Mesenchymal stem cell (in vitro differentiated cells and primary cell): ENCODE results near the gene PTHLH.
A peak's percentile ranks its signal among the peaks of the same experiment; 100 is the strongest.

Experiments
- DNase-seq: peaks from one replicate; pipeline ENCODE4 v3.0.0-alpha.2; 2013
- H2AFZ ChIP-seq: one replicate; pipeline ENCODE4 v1.6.1; 2013; ENCODE audit warnings: low read depth, mild to moderate bottlenecking, control low read depth, inconsistent platforms, low read length, moderate library complexity
- H2AK5ac ChIP-seq: 2 replicates; pipeline ENCODE4 v1.6.1; 2013; ENCODE audit warnings: low read length, moderate library complexity, mild to moderate bottlenecking, inconsistent platforms; ENCODE audit not compliant: severe bottlenecking
- H2BK120ac ChIP-seq: one replicate; pipeline ENCODE4 v1.6.1; 2013; ENCODE audit warnings: low read depth, mild to moderate bottlenecking, inconsistent platforms, low read length, moderate library complexity
- H2BK12ac ChIP-seq, 2 experiments: one replicate each; pipeline ENCODE4 v1.6.1; 2013; ENCODE audit warnings: inconsistent platforms in 2 of 2, low read length in 2 of 2, mild to moderate bottlenecking in 2 of 2, moderate library complexity in 2 of 2, control low read depth in 1 of 2
- H2BK15ac ChIP-seq: one replicate; pipeline ENCODE4 v1.6.1; 2013; ENCODE audit warnings: mild to moderate bottlenecking, low read depth, inconsistent platforms; ENCODE audit not compliant: poor library complexity, severe bottlenecking
- H2BK5ac ChIP-seq: 2 replicates; pipeline ENCODE4 v1.6.1; 2013; ENCODE audit warnings: low read depth, mild to moderate bottlenecking, low read length, control low read depth, inconsistent platforms; ENCODE audit not compliant: poor library complexity, severe bottlenecking
- H3K14ac ChIP-seq, 2 experiments: one replicate each; pipeline ENCODE4 v1.6.1; 2013; ENCODE audit warnings: inconsistent platforms in 2 of 2, low read length in 2 of 2, control low read depth in 1 of 2, mild to moderate bottlenecking in 1 of 2, moderate library complexity in 1 of 2
- H3K18ac ChIP-seq, 2 experiments: one replicate each; pipeline ENCODE4 v1.6.1; 2013; ENCODE audit warnings: inconsistent platforms in 2 of 2, low read length in 2 of 2, control low read depth in 1 of 2, low read depth in 1 of 2, mild to moderate bottlenecking in 1 of 2
- H3K23ac ChIP-seq, 2 experiments: one replicate each; pipeline ENCODE4 v1.6.1; 2013; ENCODE audit warnings: inconsistent platforms in 2 of 2, low read length in 2 of 2, mild to moderate bottlenecking in 2 of 2, moderate library complexity in 2 of 2, control low read depth in 1 of 2
- H3K27ac ChIP-seq: 2 replicates; pipeline ENCODE4 v1.5.1; 2013; ENCODE audit warnings: mild to moderate bottlenecking, moderate library complexity, low read length, control low read depth, inconsistent platforms; ENCODE audit not compliant: poor library complexity, severe bottlenecking
- H3K27me3 ChIP-seq, 2 experiments: 2 replicates each; pipeline versions ENCODE4 v1.6.1 to v1.7.0; 2013; ENCODE audit warnings: low read length in 2 of 2, mild to moderate bottlenecking in 2 of 2, moderate library complexity in 2 of 2, control low read depth in 1 of 2, inconsistent platforms in 1 of 2; ENCODE audit not compliant: control insufficient read depth in 1 of 2, insufficient read depth in 1 of 2
- H3K36me3 ChIP-seq, 2 experiments: 2 replicates each; pipeline versions ENCODE4 v1.6.1 to v1.7.0; 2013; ENCODE audit warnings: low read length in 2 of 2, control low read depth in 1 of 2, inconsistent platforms in 1 of 2, low read depth in 1 of 2, mild to moderate bottlenecking in 1 of 2; ENCODE audit not compliant: insufficient read depth in 2 of 2, control insufficient read depth in 1 of 2
- H3K4ac ChIP-seq, 2 experiments: one replicate each; pipeline ENCODE4 v1.6.1; 2013; ENCODE audit warnings: inconsistent platforms in 2 of 2, low read length in 2 of 2, mild to moderate bottlenecking in 2 of 2, moderate library complexity in 2 of 2, control low read depth in 1 of 2, low read depth in 1 of 2
- H3K4me1 ChIP-seq: 2 replicates; pipeline ENCODE4 v1.6.1; 2013; ENCODE audit warnings: low read depth, low read length, control low read depth; ENCODE audit not compliant: control insufficient read depth, insufficient read depth
- H3K4me2 ChIP-seq: 2 replicates; pipeline ENCODE4 v1.6.1; 2013; ENCODE audit warnings: low read length, mild to moderate bottlenecking, inconsistent platforms; ENCODE audit not compliant: poor library complexity, severe bottlenecking
- H3K4me3 ChIP-seq, 2 experiments: 2 replicates each; pipeline versions ENCODE4 v1.5.1 to v1.7.0; 2013; ENCODE audit warnings: low read length in 2 of 2, mild to moderate bottlenecking in 2 of 2, control low read depth in 1 of 2, low read depth in 1 of 2; ENCODE audit not compliant: insufficient read depth in 1 of 2
- H3K79me1 ChIP-seq: replicated peaks from 2 replicates; pipeline ENCODE4 v1.6.1; 2013; ENCODE audit warnings: mild to moderate bottlenecking, control low read depth, low read length, inconsistent platforms; ENCODE audit not compliant: poor library complexity, severe bottlenecking
- H3K9ac ChIP-seq: 2 replicates; pipeline ENCODE4 v1.7.0; 2013; ENCODE audit warnings: mild to moderate bottlenecking, low read length, moderate library complexity
- H3K9me3 ChIP-seq: 2 replicates; pipeline ENCODE4 v1.7.0; 2013; ENCODE audit warnings: mild to moderate bottlenecking, low read length; ENCODE audit not compliant: control insufficient read depth
- H4K8ac ChIP-seq: one replicate; pipeline ENCODE4 v1.6.1; 2013; ENCODE audit warnings: inconsistent platforms, mild to moderate bottlenecking, low read length, moderate library complexity
- H4K91ac ChIP-seq: one replicate; pipeline ENCODE4 v1.6.1; 2013; ENCODE audit warnings: mild to moderate bottlenecking, low read length, inconsistent platforms
- WGBS: methylation state at CpG from one replicate; pipeline ENCODE4 v1.1.7; 2013; ENCODE audit warnings: mixed read lengths; 5-methylcytosine and 5-hydroxymethylcytosine counted together

The PTHLH gene

DNA sequence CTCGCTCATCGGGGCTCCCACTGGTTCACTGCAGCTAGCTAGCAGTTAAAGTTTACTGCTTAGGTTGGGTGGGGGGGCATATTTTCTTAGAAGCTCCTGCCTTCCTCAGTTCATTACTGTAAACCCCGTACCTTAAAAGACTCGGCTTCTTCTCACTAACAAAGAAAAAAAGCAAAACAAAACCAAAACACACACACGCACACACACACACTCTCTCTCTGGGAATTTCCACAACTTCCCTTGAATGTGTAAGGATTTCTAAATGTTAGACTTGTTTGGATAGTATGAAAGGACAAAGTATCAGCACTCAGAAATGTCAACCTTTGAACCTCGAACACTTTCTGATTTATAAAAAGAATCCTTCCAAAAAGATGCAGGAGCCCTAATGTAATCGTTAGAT lies 927 bp downstream of the PTHLH start:
- Histone ChIP-seq H3K23ac (no peak overlapping the region), H3K4ac (no peak overlapping the region), H3K4me3 (peak overlapping the region in 1 of 2 experiments; percentile 76), H3K36me3 (peaks cover 0 to 4% of the 10 kb centered on the region in 2 experiments), H2BK120ac (no peak overlapping the region), H3K9me3 (no peaks in the 10 kb centered on the region), H2BK5ac (no peak overlapping the region), H2AK5ac (no peak overlapping the region), H3K14ac (no peak overlapping the region), H3K4me2 (peak overlapping the region; percentile 100), H4K8ac (no peak overlapping the region), H4K91ac (no peak overlapping the region), H3K79me1 (no peaks in the 10 kb centered on the region), H2AFZ (no peak overlapping the region), H3K27ac (no peak overlapping the region), H2BK12ac (no peak overlapping the region), H3K9ac (peak overlapping the region; percentile 93), H3K4me1 (peaks cover 32% of the 10 kb centered on the region), H3K27me3 (peaks cover 6 to 47% of the 10 kb centered on the region in 2 experiments), H2BK15ac (no peak overlapping the region), H3K18ac (no peak overlapping the region)
- DNase-seq: peak; percentile 66
- 60% methylated on average over 1 of the region's 7 CpGs for WGBS

DNA sequence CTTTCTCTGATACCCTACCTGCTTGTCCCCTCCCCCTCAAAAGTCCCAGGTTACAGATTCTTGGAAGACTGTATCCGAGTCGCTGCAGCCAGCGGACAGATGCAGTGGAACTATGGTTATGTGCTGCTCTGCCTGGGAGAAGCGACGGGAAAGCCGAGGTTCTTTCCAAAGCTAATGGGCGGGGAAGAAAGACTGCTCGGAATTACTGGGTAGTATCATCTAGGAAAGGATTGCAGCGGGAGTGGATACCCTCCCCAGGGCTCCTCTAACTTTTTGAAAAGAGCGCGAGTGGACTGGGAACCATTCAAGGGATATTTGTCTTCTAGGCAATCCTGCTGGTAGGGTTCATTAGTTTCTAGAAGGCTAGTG lies 1.4 kb downstream of the PTHLH start:
- no peaks in the 10 kb centered on the region for H3K9me3 ChIP-seq
- peaks cover 32% of the 10 kb centered on the region for H3K4me1 ChIP-seq
- H3K27ac ChIP-seq: no peak overlapping the region
- no peak overlapping the region for H4K91ac ChIP-seq
- H3K4ac ChIP-seq: no peak overlapping the region
- H3K23ac ChIP-seq: no peak overlapping the region
- no peak overlapping the region for H2BK5ac ChIP-seq
- no peak overlapping the region for H2BK12ac ChIP-seq
- DNase-seq: peak; percentile 32
- peak overlapping the region; percentile 100 for H3K4me2 ChIP-seq
- peaks cover 0 to 4% of the 10 kb centered on the region in 2 experiments for H3K36me3 ChIP-seq
- peak overlapping the region; percentile 93 for H3K9ac ChIP-seq
- WGBS: 11% methylated on average over 11 of the region's 11 CpGs
- peak overlapping the region in 1 of 2 experiments; percentile 76 for H3K4me3 ChIP-seq
- H3K79me1 ChIP-seq: no peaks in the 10 kb centered on the region
- no peak overlapping the region for H2BK15ac ChIP-seq
- H3K14ac ChIP-seq: no peak overlapping the region
- peaks cover 6 to 44% of the 10 kb centered on the region in 2 experiments for H3K27me3 ChIP-seq
- H4K8ac ChIP-seq: no peak overlapping the region
- no peak overlapping the region for H2AFZ ChIP-seq
- no peak overlapping the region for H2BK120ac ChIP-seq
- no peak overlapping the region for H2AK5ac ChIP-seq
- H3K18ac ChIP-seq: no peak overlapping the region

DNA sequence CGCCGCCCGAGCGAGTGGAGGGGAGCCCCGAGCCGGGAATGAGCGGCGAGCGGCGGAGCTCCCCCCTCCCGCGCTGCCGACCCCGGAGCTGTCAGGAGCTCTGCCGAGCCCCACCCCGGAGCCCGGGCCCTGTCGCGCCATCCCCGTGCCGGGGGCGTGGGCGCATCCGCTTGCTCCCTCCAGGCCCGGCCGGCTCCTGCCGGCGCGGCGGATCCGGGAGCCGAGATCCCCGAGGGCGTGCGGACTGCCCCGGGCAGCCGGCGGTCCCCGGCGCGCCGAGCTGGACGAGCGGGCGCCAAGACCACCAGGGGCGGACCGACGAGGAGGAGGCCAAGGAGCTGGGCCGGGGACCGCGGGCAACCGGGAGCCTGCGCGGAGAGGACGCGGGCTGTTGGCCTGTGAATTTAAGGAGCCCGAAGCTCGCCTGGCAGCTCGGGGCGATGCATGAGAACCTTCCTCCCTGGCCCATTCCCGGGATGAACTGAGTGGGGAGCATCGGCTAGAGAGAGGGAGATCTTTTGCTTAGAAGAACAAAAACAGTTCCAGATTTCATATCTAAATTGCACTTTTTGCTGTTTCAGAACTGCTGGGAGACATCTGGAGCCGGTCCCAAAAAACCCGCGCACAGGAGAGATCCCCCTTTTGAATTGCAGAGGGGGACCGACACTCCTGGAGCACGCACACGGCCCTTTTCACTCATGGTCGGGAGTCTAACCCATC lies 2.0 kb downstream of the PTHLH start:
- peak overlapping the region in 1 of 2 experiments; percentile 70 for H3K23ac ChIP-seq
- H4K8ac ChIP-seq: no peak overlapping the region
- no peak overlapping the region for H2AK5ac ChIP-seq
- no peak overlapping the region for H3K14ac ChIP-seq
- no peak overlapping the region for H2AFZ ChIP-seq
- H3K4me1 ChIP-seq: peaks cover 29% of the 10 kb centered on the region
- H4K91ac ChIP-seq: no peak overlapping the region
- peak overlapping the region; percentile 93 for H3K9ac ChIP-seq
- no peak overlapping the region for H3K27ac ChIP-seq
- H3K4ac ChIP-seq: no peak overlapping the region
- no peaks in the 10 kb centered on the region for H3K9me3 ChIP-seq
- H2BK15ac ChIP-seq: peak overlapping the region; percentile 65
- no peak overlapping the region for H2BK12ac ChIP-seq
- peaks cover 6 to 38% of the 10 kb centered on the region in 2 experiments for H3K27me3 ChIP-seq
- no peak overlapping the region for H3K18ac ChIP-seq
- no peak overlapping the region for H2BK120ac ChIP-seq
- peaks cover 0 to 4% of the 10 kb centered on the region in 2 experiments for H3K36me3 ChIP-seq
- WGBS: under 1% methylated on average over 42 of the region's 69 CpGs
- H2BK5ac ChIP-seq: no peak overlapping the region
- peak; percentile 28 for DNase-seq
- H3K4me3 ChIP-seq: peak overlapping the region; percentile 63 to 76
- no peaks in the 10 kb centered on the region for H3K79me1 ChIP-seq
- H3K4me2 ChIP-seq: peak overlapping the region; percentile 100

DNA sequence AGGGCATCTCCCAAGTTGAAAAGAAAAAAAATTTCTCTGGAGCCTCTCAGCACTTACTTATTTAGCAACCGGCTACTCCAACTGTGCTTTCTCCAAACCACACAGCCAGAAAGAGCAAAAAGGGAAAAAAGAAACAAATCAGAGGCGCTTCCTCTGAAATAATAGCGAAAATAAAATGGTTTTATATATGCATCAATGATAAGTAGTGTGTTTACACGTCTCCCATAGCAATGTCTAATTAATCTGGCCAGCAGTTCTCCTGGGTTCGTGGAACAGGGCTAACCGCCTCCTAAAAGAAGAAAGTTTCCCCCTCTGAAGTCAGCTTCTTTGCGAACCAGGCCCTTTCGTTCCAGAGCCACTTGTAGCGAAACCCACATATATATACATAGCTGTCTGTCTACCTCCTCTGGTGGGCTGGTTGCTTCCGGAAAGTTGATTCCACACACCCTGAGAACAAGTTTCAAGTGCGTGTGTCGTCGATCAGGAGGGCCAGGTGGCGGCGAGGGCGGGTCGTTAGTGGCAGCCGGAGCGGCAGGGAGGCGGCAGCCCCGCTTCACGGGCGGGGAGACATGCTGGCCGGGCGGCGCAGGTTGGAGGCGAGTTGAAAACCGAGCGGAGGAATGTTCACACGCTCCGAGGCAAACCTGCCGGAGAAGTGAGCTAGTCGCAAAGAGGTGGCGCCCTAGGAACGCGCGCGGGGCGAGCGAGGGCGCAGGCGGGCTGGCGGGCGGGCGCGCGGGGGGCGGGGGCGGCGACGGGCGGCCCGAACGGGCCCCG lies 2.7 kb downstream of the PTHLH start:
- H2AK5ac ChIP-seq: no peak overlapping the region
- under 1% methylated on average over 41 of the region's 55 CpGs for WGBS

More for the DNA sequence above, 2.7 kb downstream of the PTHLH start:
- Histone ChIP-seq H3K9ac (peak overlapping the region; percentile 93), H3K79me1 (no peaks in the 10 kb centered on the region), H3K27ac (no peak overlapping the region), H2BK5ac (no peak overlapping the region), H2BK120ac (no peak overlapping the region), H3K18ac (peak overlapping the region in 1 of 2 experiments; percentile 80), H4K8ac (no peak overlapping the region), H3K36me3 (peaks cover 0 to 8% of the 10 kb centered on the region in 2 experiments), H3K9me3 (no peaks in the 10 kb centered on the region), H3K27me3 (peaks cover 5 to 31% of the 10 kb centered on the region in 2 experiments), H3K4me2 (peak overlapping the region; percentile 100), H3K4ac (no peak overlapping the region), H4K91ac (no peak overlapping the region), H2BK12ac (no peak overlapping the region), H2BK15ac (no peak overlapping the region), H2AFZ (peak overlapping the region; percentile 88), H3K4me1 (peaks cover 23% of the 10 kb centered on the region), H3K4me3 (peak overlapping the region; percentile 63 to 90), H3K14ac (peak overlapping the region in 1 of 2 experiments; percentile 79), H3K23ac (peak overlapping the region in 1 of 2 experiments; percentile 99)
- DNase-seq: peak; percentile 55
